ENCODE results near the gene GABBR2.

The GABBR2 gene

GRCh38 chr9:98634685-98635336 lies 73.9 kb downstream of the GABBR2 start:
- no peak for DNase-seq (ENCODE audit: low spot score)

GRCh38 chr9:98632839-98633238 lies 75.9 kb downstream of the GABBR2 start:
- DNase-seq (ENCODE audit: low spot score): no peak

GRCh38 chr9:98627296-98627695 lies 81.4 kb downstream of the GABBR2 start:
- no peak for DNase-seq (ENCODE audit: low spot score)

GRCh38 chr9:98625728-98626127 lies 83.0 kb downstream of the GABBR2 start:
- no peak for DNase-seq (ENCODE audit: low spot score)

- DNase-seq (ENCODE audit: low spot score): no peak
Observed at GRCh38 chr9:98619788-98620187, 88.9 kb downstream of the GABBR2 start.

GRCh38 chr9:98615633-98616032 lies 93.1 kb downstream of the GABBR2 start:
- no peak for DNase-seq (ENCODE audit: low spot score)

- no peak for DNase-seq (ENCODE audit: low spot score)
Observed at GRCh38 chr9:98614941-98615340, 93.8 kb downstream of the GABBR2 start.

- DNase-seq (ENCODE audit: low spot score): no peak
Observed at GRCh38 chr9:98612061-98612752, 96.5 kb downstream of the GABBR2 start.

- DNase-seq (ENCODE audit: low spot score): no peak
Observed at GRCh38 chr9:98611319-98611718, 97.4 kb downstream of the GABBR2 start.

- no peak for DNase-seq (ENCODE audit: low spot score)
Observed at GRCh38 chr9:98610711-98611110, 98.0 kb downstream of the GABBR2 start.

GRCh38 chr9:98610211-98610610 lies 98.5 kb downstream of the GABBR2 start:
- DNase-seq (ENCODE audit: low spot score): no peak

GRCh38 chr9:98609646-98610045 lies 99.1 kb downstream of the GABBR2 start:
- DNase-seq (ENCODE audit: low spot score): no peak

GRCh38 chr9:98607787-98608186 lies 100.9 kb downstream of the GABBR2 start:
- DNase-seq (ENCODE audit: low spot score): no peak

GRCh38 chr9:98607152-98607551 lies 101.6 kb downstream of the GABBR2 start:
- no peak for DNase-seq (ENCODE audit: low spot score)

GRCh38 chr9:98606730-98607129 lies 102.0 kb downstream of the GABBR2 start:
- no peak for DNase-seq (ENCODE audit: low spot score)

- DNase-seq (ENCODE audit: low spot score): no peak
Observed at GRCh38 chr9:98605116-98605515, 103.6 kb downstream of the GABBR2 start.

GRCh38 chr9:98603821-98604383 lies 104.8 kb downstream of the GABBR2 start:
- DNase-seq (ENCODE audit: low spot score): no peak

- DNase-seq (ENCODE audit: low spot score): no peak
Observed at GRCh38 chr9:98602839-98603500, 105.8 kb downstream of the GABBR2 start.

- DNase-seq (ENCODE audit: low spot score): no peak
Observed at GRCh38 chr9:98600631-98601030, 108.1 kb downstream of the GABBR2 start.

GRCh38 chr9:98599566-98600216 lies 109.0 kb downstream of the GABBR2 start:
- DNase-seq (ENCODE audit: low spot score): no peak

GRCh38 chr9:98598861-98599260 lies 109.9 kb downstream of the GABBR2 start:
- DNase-seq (ENCODE audit: low spot score): no peak

- DNase-seq (ENCODE audit: low spot score): no peak
Observed at GRCh38 chr9:98597236-98597771, 111.4 kb downstream of the GABBR2 start.
